Epithelial cell of proximal tubule (primary cell): Measurements from ENCODE around the gene GH1. TPM values are rescaled to one million over a fixed set of nuclear protein-coding genes. Genes with fewer than 3 reads are reported as not detected.

Experiments used
- DNase-seq: peaks from one replicate; pipeline ENCODE4 v3.0.0-alpha.2; 2011; ENCODE audit warnings: low read depth
- H3K4me3 ChIP-seq: 2 replicates; pipeline ENCODE4 v1.5.1; 2011; ENCODE audit warnings: low read depth, mild to moderate bottlenecking, low read length
- total RNA-seq: library from RNA; depleted of rRNA; stranded (reverse); fragments of >200 nt; gene quantifications from 2 replicates; pipeline ENCODE4 v1.2.3, GENCODE V29; 2015
- TF ChIP-seq, protein P1 (sequence below): conservative IDR thresholded peaks from 2 replicates; pipeline ENCODE4 v1.5.1; 2012; ENCODE audit warnings: low read depth, mild to moderate bottlenecking, low read length

Gene GH1
- total RNA-seq, 1 donor from 2014 or later, result not detected

DNA sequence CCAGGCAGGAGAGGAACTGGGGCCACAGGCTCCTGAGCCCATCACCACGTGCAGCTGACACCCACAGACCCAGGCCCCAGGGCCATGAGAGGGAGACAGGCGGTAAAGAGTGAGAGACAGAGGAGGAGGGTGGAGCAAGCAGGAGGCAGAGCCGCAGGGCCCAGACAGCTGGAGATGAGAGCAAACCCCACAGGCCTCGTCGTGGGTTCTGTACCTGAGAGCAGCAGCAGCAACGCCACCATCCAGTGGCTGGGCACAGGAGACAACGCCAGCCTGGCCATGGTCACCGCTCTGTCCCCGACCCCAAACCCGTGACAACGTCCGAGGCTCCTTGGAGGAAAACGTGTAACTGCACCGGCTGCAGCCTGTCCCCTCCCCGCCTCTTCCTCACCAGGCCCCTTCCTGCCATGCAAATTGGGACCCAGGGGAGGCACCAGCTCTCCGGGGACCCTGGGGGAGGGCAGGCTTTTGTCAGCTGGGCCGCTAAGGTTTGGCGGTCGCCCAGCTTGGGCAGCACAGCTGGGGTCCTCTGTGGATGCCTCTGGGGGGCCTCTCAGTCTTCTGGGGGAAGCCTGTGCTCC lies 13.4 kb upstream of the GH1 start, which contains the start of gene CD79B:
CD79B (minus strand) TSS at position 351 of the 581 bp plus-strand sequence; CDS start at position 281, 70 bp downstream.
- no peak within 1 kb of the TSS for H3K4me3 ChIP-seq
- TF ChIP-seq, protein P1, sequence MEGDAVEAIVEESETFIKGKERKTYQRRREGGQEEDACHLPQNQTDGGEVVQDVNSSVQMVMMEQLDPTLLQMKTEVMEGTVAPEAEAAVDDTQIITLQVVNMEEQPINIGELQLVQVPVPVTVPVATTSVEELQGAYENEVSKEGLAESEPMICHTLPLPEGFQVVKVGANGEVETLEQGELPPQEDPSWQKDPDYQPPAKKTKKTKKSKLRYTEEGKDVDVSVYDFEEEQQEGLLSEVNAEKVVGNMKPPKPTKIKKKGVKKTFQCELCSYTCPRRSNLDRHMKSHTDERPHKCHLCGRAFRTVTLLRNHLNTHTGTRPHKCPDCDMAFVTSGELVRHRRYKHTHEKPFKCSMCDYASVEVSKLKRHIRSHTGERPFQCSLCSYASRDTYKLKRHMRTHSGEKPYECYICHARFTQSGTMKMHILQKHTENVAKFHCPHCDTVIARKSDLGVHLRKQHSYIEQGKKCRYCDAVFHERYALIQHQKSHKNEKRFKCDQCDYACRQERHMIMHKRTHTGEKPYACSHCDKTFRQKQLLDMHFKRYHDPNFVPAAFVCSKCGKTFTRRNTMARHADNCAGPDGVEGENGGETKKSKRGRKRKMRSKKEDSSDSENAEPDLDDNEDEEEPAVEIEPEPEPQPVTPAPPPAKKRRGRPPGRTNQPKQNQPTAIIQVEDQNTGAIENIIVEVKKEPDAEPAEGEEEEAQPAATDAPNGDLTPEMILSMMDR, result no peak
- DNase-seq, result no peak

DNA sequence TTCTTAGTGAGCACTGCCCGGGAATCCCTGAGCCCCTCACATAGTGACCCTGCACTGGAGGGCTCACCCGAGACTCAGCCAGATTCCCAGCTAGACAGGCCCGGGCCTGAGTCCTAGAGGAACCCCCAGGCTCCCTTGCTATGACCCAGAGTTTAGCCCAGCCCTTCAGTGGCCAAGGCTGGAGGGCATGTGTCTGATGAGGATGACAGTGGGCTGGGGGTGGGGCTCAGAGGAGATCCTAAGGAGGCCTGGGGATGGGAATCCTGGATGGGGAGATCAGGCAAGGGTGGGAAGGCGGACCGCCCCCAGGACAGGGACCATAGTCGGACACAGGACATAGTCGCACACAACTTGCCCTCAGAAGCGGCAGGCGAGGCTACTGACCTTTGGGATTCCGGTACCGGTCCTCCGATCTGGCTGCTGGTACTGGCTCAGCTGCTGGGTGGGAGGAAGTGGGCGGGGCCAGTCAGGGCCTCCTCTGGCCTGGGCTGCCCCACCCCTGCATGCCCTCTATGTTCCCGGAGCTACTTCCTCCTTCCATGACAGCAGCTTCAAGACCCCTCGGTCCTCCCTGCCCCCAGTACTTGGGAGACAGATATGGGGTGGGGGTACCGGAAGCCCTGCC lies 12.4 kb upstream of the GH1 start:
- TF ChIP-seq, protein P1, result no peak
- no peak overlapping the region for H3K4me3 ChIP-seq
- DNase-seq, result no peak

DNA sequence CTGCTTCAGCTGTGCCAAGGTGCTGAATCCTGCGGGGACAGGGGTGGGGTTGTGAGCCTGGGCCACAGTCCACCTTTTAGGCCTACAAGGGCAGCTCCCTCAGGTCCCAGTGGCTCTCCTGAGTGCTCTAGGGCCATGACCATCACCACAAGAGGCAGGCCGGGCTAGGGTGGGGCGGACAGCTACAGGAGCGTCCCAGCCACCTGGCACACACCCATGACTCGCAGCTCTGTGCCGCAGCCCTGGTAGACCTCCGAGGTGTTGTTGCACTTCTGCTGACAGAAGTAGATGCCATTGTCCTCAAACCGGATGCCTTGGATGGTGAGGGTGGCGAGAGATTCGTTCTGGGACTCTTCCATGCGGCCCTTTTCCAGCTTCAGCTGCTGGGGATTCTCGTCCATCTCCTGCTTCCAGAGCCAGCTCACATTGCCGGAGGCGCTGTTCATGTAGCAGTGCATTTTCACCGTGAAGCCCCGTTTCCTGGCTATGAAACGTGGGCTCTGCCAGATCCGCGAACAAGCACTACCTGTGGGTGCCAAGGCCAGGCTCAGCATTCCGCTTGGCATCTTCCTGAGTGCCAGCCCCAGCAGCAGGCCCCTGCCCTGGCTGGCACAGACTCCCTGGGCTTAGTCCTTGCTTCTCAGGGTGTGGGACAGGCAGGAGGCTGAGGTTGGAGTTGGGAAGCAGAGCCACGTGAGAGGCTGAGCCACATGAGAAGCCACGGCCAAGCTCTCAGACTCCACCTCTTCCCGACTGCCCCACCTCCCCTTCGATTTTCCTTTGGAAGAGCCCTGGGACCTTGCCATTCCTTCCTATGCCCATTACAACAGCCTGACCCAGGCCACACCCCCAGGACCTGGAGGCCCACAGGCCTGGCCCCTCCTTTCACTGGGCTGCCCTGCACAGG lies 11.5 kb upstream of the GH1 start:
- DNase-seq, result no peak
- TF ChIP-seq, protein P1, result no peak
- no peak overlapping the region for H3K4me3 ChIP-seq

DNA sequence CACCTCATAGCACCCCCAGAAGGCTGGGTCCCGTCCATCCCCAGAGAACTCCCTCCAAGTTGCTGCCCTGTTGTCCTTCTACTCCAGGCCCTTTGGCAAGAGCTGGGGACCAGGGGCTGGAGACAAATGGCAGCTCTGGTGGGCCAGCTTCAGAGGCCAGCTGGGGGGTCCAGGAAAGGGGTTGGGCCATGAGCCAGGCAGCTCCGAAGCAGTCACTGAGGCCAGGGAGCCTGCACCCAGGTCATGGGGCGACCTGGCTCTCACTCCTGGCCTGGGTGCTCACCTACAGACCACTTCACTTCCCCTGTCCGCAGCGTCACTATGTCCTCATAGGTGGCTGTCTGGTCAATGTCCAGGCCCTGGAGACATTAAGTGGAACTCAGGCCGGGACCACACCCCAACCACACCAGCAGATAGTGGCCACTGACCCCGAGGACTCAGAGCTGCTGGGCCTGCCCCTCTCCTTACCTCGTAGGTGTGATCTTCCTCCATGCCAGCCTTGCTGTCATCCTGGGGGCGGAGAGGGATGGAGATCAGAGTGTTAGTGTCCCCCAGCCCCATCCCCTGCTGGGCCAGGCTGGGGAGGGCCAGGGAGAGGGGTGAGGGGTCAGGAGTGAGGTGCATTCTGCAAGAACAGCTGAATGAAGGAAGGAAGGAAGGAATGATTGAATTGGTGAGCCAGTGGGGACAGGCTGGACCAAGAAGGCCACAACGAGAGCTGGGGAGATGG lies 10.5 kb upstream of the GH1 start:
- TF ChIP-seq, protein P1, result no peak
- H3K4me3 ChIP-seq, result no peak overlapping the region
- no peak for DNase-seq

DNA sequence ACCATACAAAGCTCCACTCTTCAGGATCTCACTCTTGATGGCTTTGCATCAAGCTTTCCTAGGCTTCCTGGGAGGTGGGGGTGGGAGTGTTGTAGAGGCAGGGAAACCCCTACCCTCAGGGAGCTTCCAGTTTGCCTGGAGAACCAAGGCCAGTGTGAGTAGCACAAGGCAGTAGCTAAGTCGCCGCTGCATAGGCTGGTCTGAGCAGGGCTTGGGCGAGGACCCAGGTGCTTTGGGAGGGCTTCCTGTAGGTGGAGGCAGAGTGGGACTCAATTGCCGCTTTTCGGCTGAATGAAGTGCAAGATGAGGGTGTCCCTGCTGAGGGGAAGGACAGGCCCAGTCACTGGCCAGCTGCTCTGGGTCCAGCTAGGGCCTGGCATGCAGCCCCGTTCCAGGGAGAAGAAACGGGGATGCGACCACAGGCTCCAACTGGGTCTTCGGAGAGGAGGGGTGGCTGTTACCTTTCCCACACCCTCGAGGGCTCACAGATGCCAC lies 9.6 kb upstream of the GH1 start:
- no peak overlapping the region for H3K4me3 ChIP-seq
- TF ChIP-seq, protein P1, result no peak
- DNase-seq, result no peak

DNA sequence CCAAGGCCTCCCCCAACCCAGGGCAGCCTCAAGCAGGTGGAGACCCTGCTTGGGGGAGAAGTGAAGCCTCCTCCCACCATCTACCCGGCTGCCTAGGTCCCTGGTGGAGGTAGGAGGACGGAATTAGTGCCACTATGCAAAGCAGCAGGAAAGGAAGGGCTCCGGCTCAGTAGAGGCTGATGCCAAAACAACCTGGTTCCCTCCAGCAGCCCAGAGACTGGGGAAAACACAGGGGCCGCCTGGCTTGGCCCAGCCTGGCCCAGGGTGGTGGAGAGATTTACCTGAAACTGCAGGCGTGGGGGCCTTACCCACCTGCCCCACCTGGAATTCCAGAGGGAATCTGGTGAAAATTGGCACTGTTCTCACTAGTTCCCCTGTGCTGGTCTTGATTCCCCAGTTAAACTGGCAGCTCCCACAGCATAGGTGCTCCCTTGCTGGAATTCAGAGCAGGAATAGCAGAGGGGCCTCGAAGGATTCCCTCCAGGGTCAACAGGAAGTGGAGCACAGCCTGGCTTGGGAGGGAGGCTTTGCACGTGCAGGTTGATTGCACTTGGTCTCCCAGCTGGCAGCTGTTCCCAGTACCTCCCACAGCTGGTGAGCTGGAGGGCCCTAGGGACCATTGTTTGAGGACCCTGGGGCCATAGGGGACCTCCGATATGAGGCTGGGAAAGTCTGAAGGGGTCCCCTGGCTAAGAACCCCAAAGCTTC lies 9.0 kb upstream of the GH1 start:
- TF ChIP-seq, protein P1, result no peak
- no peak for DNase-seq
- H3K4me3 ChIP-seq, result no peak overlapping the region
